OCI-LY3 (cell line): ENCODE results near the gene FOXS1.

Experiments
- H2AFZ ChIP-seq: fragments of 200-600, 300-600 bp; shearing (Covaris generic); 2 replicates; pipeline ENCODE4 v1.6.0; 2014; ENCODE audit warnings: antibody characterized with exemption, low read depth, low read length
- H3K27ac ChIP-seq: fragments of 200-600, 300-600 bp; sonication (generic); 2 replicates; pipeline ENCODE4 v1.5.1; 2014; ENCODE audit warnings: mild to moderate bottlenecking, low read length, moderate library complexity, mixed read lengths
- H3K27me3 ChIP-seq: fragments of 200-600, 300-600 bp; sonication (generic); 2 replicates; pipeline ENCODE4 v1.6.1; 2014; ENCODE audit warnings: low read depth, low read length, mixed read lengths
- H3K36me3 ChIP-seq: fragments of 200-600, 300-600 bp; sonication (generic); replicated peaks from 2 replicates; pipeline ENCODE3; 2014; ENCODE audit warnings: low read depth, low read length, mixed read lengths
- H3K4me1 ChIP-seq: fragments of 300-600, 200-600 bp; sonication (generic); 2 replicates; pipeline ENCODE4 v1.6.1; 2014; ENCODE audit warnings: low read length, mixed read lengths
- H3K4me2 ChIP-seq: fragments of 200-600, 300-600 bp; sonication (generic); 2 replicates; pipeline ENCODE4 v1.6.1; 2014; ENCODE audit warnings: low read length, mixed read lengths
- H3K4me3 ChIP-seq: fragments of 300-600, 200-600 bp; sonication (generic); 2 replicates; pipeline ENCODE4 v1.5.1; 2014; ENCODE audit warnings: antibody characterized with exemption, mild to moderate bottlenecking, low read length, moderate library complexity
- H3K79me2 ChIP-seq: fragments of 300-600, 200-600 bp; shearing (Covaris generic); 2 replicates; pipeline ENCODE4 v1.6.1; 2014; ENCODE audit warnings: mild to moderate bottlenecking, low read length, mixed read lengths
- H3K9ac ChIP-seq: fragments of 300-600, 200-600 bp; shearing (Covaris generic); 2 replicates; pipeline ENCODE4 v1.6.0; 2014; ENCODE audit warnings: mild to moderate bottlenecking, low read length, moderate library complexity
- H3K9me3 ChIP-seq: fragments of 200-600, 300-600 bp; shearing (Covaris generic); 2 replicates; pipeline ENCODE4 v1.6.1; 2014; ENCODE audit warnings: low read length, mixed read lengths; ENCODE audit not compliant: insufficient read depth
- H4K20me1 ChIP-seq: fragments of 200-600, 300-600 bp; sonication (generic); 2 replicates; pipeline ENCODE4 v1.6.1; 2016; ENCODE audit warnings: low read length, mixed read lengths; ENCODE audit not compliant: insufficient read depth
- EZH2phosphoT487 ChIP-seq: fragments of 200-600 bp; shearing (Covaris generic); IDR thresholded peaks from 2 replicates; pipeline ENCODE4 v1.6.1; 2018; ENCODE audit warnings: antibody characterized with exemption, mixed run types, low read depth
- TF ChIP-seq, protein P1 (sequence below): fragments of 200-600, 300-600 bp; sonication (generic); IDR thresholded peaks from 2 replicates; pipeline ENCODE4 v1.5.1; 2014; ENCODE audit warnings: antibody characterized with exemption, low read length, low read depth

FOXS1 gene

GRCh38 chr20:31819083-31819784 lies 26.2 kb downstream of the FOXS1 start, which contains the start of gene MYLK2:
TSS of gene MYLK2 (plus strand) at chr20:31819356. CDS start at chr20:31819581, 225 bp downstream.
- TF ChIP-seq, protein P1, sequence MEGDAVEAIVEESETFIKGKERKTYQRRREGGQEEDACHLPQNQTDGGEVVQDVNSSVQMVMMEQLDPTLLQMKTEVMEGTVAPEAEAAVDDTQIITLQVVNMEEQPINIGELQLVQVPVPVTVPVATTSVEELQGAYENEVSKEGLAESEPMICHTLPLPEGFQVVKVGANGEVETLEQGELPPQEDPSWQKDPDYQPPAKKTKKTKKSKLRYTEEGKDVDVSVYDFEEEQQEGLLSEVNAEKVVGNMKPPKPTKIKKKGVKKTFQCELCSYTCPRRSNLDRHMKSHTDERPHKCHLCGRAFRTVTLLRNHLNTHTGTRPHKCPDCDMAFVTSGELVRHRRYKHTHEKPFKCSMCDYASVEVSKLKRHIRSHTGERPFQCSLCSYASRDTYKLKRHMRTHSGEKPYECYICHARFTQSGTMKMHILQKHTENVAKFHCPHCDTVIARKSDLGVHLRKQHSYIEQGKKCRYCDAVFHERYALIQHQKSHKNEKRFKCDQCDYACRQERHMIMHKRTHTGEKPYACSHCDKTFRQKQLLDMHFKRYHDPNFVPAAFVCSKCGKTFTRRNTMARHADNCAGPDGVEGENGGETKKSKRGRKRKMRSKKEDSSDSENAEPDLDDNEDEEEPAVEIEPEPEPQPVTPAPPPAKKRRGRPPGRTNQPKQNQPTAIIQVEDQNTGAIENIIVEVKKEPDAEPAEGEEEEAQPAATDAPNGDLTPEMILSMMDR: no peak
- no peak for TF ChIP-seq EZH2phosphoT487
- Histone ChIP-seq H3K4me2 (no peak within 1 kb of the TSS), H3K79me2 (no peaks in the 10 kb centered on the region), H3K9me3 (no peaks in the 10 kb centered on the region), H2AFZ (no peak within 1 kb of the TSS), H3K27me3 (no peaks in the 10 kb centered on the region), H4K20me1 (no peaks in the 10 kb centered on the region), H3K36me3 (no peaks in the 10 kb centered on the region), H3K4me1 (0 out of 2 replicates have a peak, but pooled peaks cover 3% of the 10 kb centered on the region), H3K9ac (no peak within 1 kb of the TSS), H3K27ac (no peak within 1 kb of the TSS), H3K4me3 (no peak within 1 kb of the TSS)

GRCh38 chr20:31818376-31818908 lies 27.0 kb downstream of the FOXS1 start:
- Histone ChIP-seq H4K20me1 (no peaks in the 10 kb centered on the region), H3K4me1 (0 out of 2 replicates have a peak, but pooled peaks cover 3% of the 10 kb centered on the region), H3K79me2 (no peaks in the 10 kb centered on the region), H3K4me2 (no peak overlapping the region), H3K27me3 (no peaks in the 10 kb centered on the region), H3K27ac (no peak overlapping the region), H3K36me3 (no peaks in the 10 kb centered on the region), H3K4me3 (no peak overlapping the region), H3K9ac (no peak overlapping the region), H2AFZ (no peak overlapping the region), H3K9me3 (no peaks in the 10 kb centered on the region)
- TF ChIP-seq EZH2phosphoT487: no peak
- TF ChIP-seq, protein P1: no peak

DNA sequence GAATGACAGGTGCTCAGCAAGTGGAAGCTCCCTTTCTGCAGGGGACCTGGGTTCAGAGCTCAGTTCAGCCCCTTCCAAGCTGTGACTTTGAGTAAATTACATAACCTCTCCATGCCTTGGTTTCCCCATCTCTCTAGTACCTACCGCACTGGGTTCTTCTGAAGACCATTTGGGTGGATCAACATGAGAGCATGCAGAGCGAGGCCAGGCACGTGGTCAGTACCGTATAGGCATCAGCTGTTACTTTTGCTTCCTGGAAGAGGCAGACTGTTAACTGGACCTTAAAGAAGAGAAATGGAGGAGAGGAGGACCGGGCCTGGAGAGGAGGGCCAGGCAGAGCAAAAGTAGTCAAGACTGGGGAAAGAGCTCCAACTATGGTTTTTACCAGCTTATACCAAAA lies 27.9 kb downstream of the FOXS1 start:
- Histone ChIP-seq H3K9me3 (no peaks in the 10 kb centered on the region), H3K79me2 (no peaks in the 10 kb centered on the region), H3K36me3 (no peaks in the 10 kb centered on the region), H3K4me3 (no peak overlapping the region), H2AFZ (no peak overlapping the region), H3K4me2 (no peak overlapping the region), H3K27ac (no peak overlapping the region), H3K4me1 (no peaks in the 10 kb centered on the region), H3K9ac (no peak overlapping the region), H3K27me3 (no peaks in the 10 kb centered on the region), H4K20me1 (no peaks in the 10 kb centered on the region)
- TF ChIP-seq, protein P1: no peak
- no peak for TF ChIP-seq EZH2phosphoT487

DNA sequence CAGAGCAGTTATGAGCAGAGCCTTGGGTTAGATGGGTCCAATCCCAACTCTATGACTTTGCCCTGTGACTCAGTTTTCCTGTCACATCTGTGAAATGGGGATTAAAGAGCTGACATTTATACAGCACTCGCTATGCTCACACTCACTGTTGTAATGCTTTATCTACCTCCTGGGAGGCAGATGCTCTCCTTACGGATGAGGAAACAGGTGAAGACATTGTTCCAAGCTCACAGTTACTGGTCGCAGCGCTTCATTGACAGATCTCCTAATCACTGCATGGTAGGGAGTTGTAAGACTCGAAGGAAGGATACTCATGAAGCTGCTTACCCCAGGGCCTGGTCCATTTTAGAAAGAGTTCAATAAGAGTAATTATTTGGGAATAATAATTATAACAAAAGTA lies 29.2 kb downstream of the FOXS1 start:
- Histone ChIP-seq H3K9me3 (no peaks in the 10 kb centered on the region), H3K27ac (no peak overlapping the region), H3K27me3 (no peaks in the 10 kb centered on the region)

More for the DNA sequence above, 29.2 kb downstream of the FOXS1 start:
- Histone ChIP-seq H3K4me1 (no peaks in the 10 kb centered on the region), H3K9ac (no peak overlapping the region), H3K79me2 (no peaks in the 10 kb centered on the region), H3K4me3 (no peak overlapping the region), H3K4me2 (no peak overlapping the region), H4K20me1 (no peaks in the 10 kb centered on the region), H3K36me3 (peaks cover 2% of the 10 kb centered on the region), H2AFZ (no peak overlapping the region)
- TF ChIP-seq, protein P1: no peak
- TF ChIP-seq EZH2phosphoT487: no peak
